ENCODE data around the gene RNF144B.

RNF144B gene

GRCh38 chr6:18420328-18420727 lies 33.2 kb downstream of the RNF144B start:
- TF ChIP-seq CTCF (IDR thresholded peaks at IDR 0.05; ENCODE audit: extremely low read depth, missing control alignments) = no peak
- no peak for DNase-seq (ENCODE audit: low spot score)

GRCh38 chr6:18422136-18422535 lies 35.0 kb downstream of the RNF144B start:
- no peak for TF ChIP-seq CTCF (IDR thresholded peaks at IDR 0.05; ENCODE audit: extremely low read depth, missing control alignments)
- no peak for DNase-seq (ENCODE audit: low spot score)

GRCh38 chr6:18423426-18423825 lies 36.3 kb downstream of the RNF144B start:
- no peak for TF ChIP-seq CTCF (IDR thresholded peaks at IDR 0.05; ENCODE audit: extremely low read depth, missing control alignments)
- no peak for DNase-seq (ENCODE audit: low spot score)

- no peak for DNase-seq (ENCODE audit: low spot score)
- no peak for TF ChIP-seq CTCF (IDR thresholded peaks at IDR 0.05; ENCODE audit: extremely low read depth, missing control alignments)
Measured at GRCh38 chr6:18424201-18424600, 37.1 kb downstream of the RNF144B start.

- no peak for TF ChIP-seq CTCF (IDR thresholded peaks at IDR 0.05; ENCODE audit: extremely low read depth, missing control alignments)
- no peak for DNase-seq (ENCODE audit: low spot score)
Measured at GRCh38 chr6:18425218-18425617, 38.1 kb downstream of the RNF144B start.

GRCh38 chr6:18427296-18427695 lies 40.1 kb downstream of the RNF144B start:
- no peak for DNase-seq (ENCODE audit: low spot score)
- no peak for TF ChIP-seq CTCF (IDR thresholded peaks at IDR 0.05; ENCODE audit: extremely low read depth, missing control alignments)

GRCh38 chr6:18429655-18430297 lies 42.6 kb downstream of the RNF144B start:
- no peak for TF ChIP-seq CTCF (IDR thresholded peaks at IDR 0.05; ENCODE audit: extremely low read depth, missing control alignments)
- DNase-seq (ENCODE audit: low spot score) = no peak

All from GM20000 (cell line).